Measurements from ENCODE around the gene ANKDD1A. TPM values are rescaled to one million over a fixed set of nuclear protein-coding genes. Genes with fewer than 3 reads are reported as not detected.

ANKDD1A gene
- total RNA-seq, 1 experiment from 2014 or later: 2.3 TPM

- ChIA-PET POLR2A (ENCODE audit: low non-redundant PET) (no interaction called here), CTCF (no interaction called here)
- peaks cover 4% of the 10 kb centered on the region for H3K4me1 ChIP-seq (ENCODE audit: insufficient read depth, low read length, poor library complexity, severe bottlenecking)
- TF ChIP-seq EZH2 (IDR thresholded peaks at IDR 0.05; ENCODE audit: borderline replicate concordance, low read depth, low read length, poor library complexity, severe bottlenecking) (no peak), CTCF (conservative IDR thresholded peaks at IDR 0.05; ENCODE audit: low read depth, low read length) (no peak)
- H3K27me3 ChIP-seq (replicated peaks; ENCODE audit: insufficient read depth, low read depth, low read length, poor library complexity): no peaks in the 10 kb centered on the region
- no peaks in the 10 kb centered on the region for H3K9me3 ChIP-seq (ENCODE audit: low read depth, low read length, poor library complexity, severe bottlenecking)
- H3K4me3 ChIP-seq (ENCODE audit: low read depth, low read length, poor library complexity, severe bottlenecking): no peak overlapping the region
- no peaks in the 10 kb centered on the region for H3K36me3 ChIP-seq (ENCODE audit: insufficient read depth, low read length, poor library complexity, severe bottlenecking)
- DNase-seq (ENCODE audit: low spot score): no peak
- intact Hi-C loops (cut with micrococcal nuclease; ENCODE audit: unreplicated experiment): no loop called here
- no peak overlapping the region for H3K27ac ChIP-seq (ENCODE audit: low read depth, low read length, poor library complexity, severe bottlenecking)
- no TSS peak for BruUV-seq (replicated peaks)
Observed at GRCh38 chr15:64869501-64869900, 42.2 kb upstream of the ANKDD1A start.

GRCh38 chr15:64870353-64870752 is 41.3 kb upstream of the ANKDD1A start:
- ChIA-PET POLR2A (ENCODE audit: low non-redundant PET) (no interaction called here), CTCF (no interaction called here)
- no peaks in the 10 kb centered on the region for H3K36me3 ChIP-seq (ENCODE audit: insufficient read depth, low read length, poor library complexity, severe bottlenecking)
- H3K27ac ChIP-seq (ENCODE audit: low read depth, low read length, poor library complexity, severe bottlenecking): no peak overlapping the region
- TF ChIP-seq CTCF (conservative IDR thresholded peaks at IDR 0.05; ENCODE audit: low read depth, low read length) (no peak), EZH2 (IDR thresholded peaks at IDR 0.05; ENCODE audit: borderline replicate concordance, low read depth, low read length, poor library complexity, severe bottlenecking) (no peak)
- no peaks in the 10 kb centered on the region for H3K27me3 ChIP-seq (replicated peaks; ENCODE audit: insufficient read depth, low read depth, low read length, poor library complexity)
- no peak for DNase-seq (ENCODE audit: low spot score)
- intact Hi-C loops (cut with micrococcal nuclease; ENCODE audit: unreplicated experiment): no loop called here
- H3K9me3 ChIP-seq (ENCODE audit: low read depth, low read length, poor library complexity, severe bottlenecking): no peaks in the 10 kb centered on the region
- peaks cover 4% of the 10 kb centered on the region for H3K4me1 ChIP-seq (ENCODE audit: insufficient read depth, low read length, poor library complexity, severe bottlenecking)
- BruUV-seq (replicated peaks): no TSS peak
- no peak overlapping the region for H3K4me3 ChIP-seq (ENCODE audit: low read depth, low read length, poor library complexity, severe bottlenecking)

GRCh38 chr15:64875641-64876223 is 36.0 kb upstream of the ANKDD1A start:
- ChIA-PET CTCF (no interaction called here), POLR2A (ENCODE audit: low non-redundant PET) (no interaction called here)
- no peaks in the 10 kb centered on the region for H3K9me3 ChIP-seq (ENCODE audit: low read depth, low read length, poor library complexity, severe bottlenecking)
- no TSS peak for BruUV-seq (replicated peaks)
- TF ChIP-seq CTCF (conservative IDR thresholded peaks at IDR 0.05; ENCODE audit: low read depth, low read length) (no peak), EZH2 (IDR thresholded peaks at IDR 0.05; ENCODE audit: borderline replicate concordance, low read depth, low read length, poor library complexity, severe bottlenecking) (no peak)
- no peak overlapping the region for H3K27ac ChIP-seq (ENCODE audit: low read depth, low read length, poor library complexity, severe bottlenecking)
- no peaks in the 10 kb centered on the region for H3K36me3 ChIP-seq (ENCODE audit: insufficient read depth, low read length, poor library complexity, severe bottlenecking)
- no peak overlapping the region for H3K4me3 ChIP-seq (ENCODE audit: low read depth, low read length, poor library complexity, severe bottlenecking)
- no peak for DNase-seq (ENCODE audit: low spot score)
- peaks cover 4% of the 10 kb centered on the region for H3K4me1 ChIP-seq (ENCODE audit: insufficient read depth, low read length, poor library complexity, severe bottlenecking)
- H3K27me3 ChIP-seq (replicated peaks; ENCODE audit: insufficient read depth, low read depth, low read length, poor library complexity): no peaks in the 10 kb centered on the region
- intact Hi-C loops (cut with micrococcal nuclease; ENCODE audit: unreplicated experiment): no loop called here
